ENCODE measurements around the gene NIM1K.

GRCh38 chr5:43236653-43237355 is 44.8 kb downstream of the NIM1K start:
- no peak for TF ChIP-seq CTCF (IDR thresholded peaks at IDR 0.05)
- no peak for TF ChIP-seq POLR2A (IDR thresholded peaks at IDR 0.05; ENCODE audit: low read depth)

All from esophagus muscularis mucosa (tissue), 3 donors.